ENCODE data around the gene XAGE5.
"Not testable (repeated sequence)": the region's sequence is repeated elsewhere in the genome, so short reads cannot be mapped to it uniquely, and the experiment has no call there.

The XAGE5 gene
- total RNA-seq: 0 reads per million in 2 donors

GRCh38 chrX:52811065-52811625 is at the start of gene XAGE5:
Gene XAGE5, plus strand, starts transcription at chrX:52811287. Its CDS starts 1,280 bp downstream, at chrX:52812567.
- no peak for DNase-seq

GRCh38 chrX:52765983-52766382 is 45.1 kb upstream of the XAGE5 start:
- DNase-seq: not testable (repeated sequence)

GRCh38 chrX:52773504-52773903 is 37.6 kb upstream of the XAGE5 start:
- DNase-seq: not testable (repeated sequence)

GRCh38 chrX:52797327-52797726 is 13.8 kb upstream of the XAGE5 start, which contains the start of gene SPANXN5:
Gene SPANXN5, minus strand, starts transcription at chrX:52797427. Its CDS starts 79 bp downstream, at chrX:52797348.
- DNase-seq: not testable (repeated sequence)

- DNase-seq: not testable (repeated sequence)
These were observed 6.2 kb upstream of the XAGE5 start for GRCh38 chrX:52804876-52805275.

- no peak for DNase-seq
These were observed 8.7 kb downstream of the XAGE5 start for GRCh38 chrX:52819788-52820187.

- no peak for DNase-seq
These were observed 10.1 kb downstream of the XAGE5 start for GRCh38 chrX:52821079-52821760.

GRCh38 chrX:52824608-52825007 is 13.5 kb downstream of the XAGE5 start:
- no peak for DNase-seq

GRCh38 chrX:52830551-52830950 is 19.5 kb downstream of the XAGE5 start:
- no peak for DNase-seq

GRCh38 chrX:52839137-52839536 is 28.1 kb downstream of the XAGE5 start:
- DNase-seq: no peak

- DNase-seq: not testable (repeated sequence)
These were observed 32.5 kb downstream of the XAGE5 start for GRCh38 chrX:52843619-52844018.

GRCh38 chrX:52852110-52852860 is 41.2 kb downstream of the XAGE5 start:
- DNase-seq: no peak

GRCh38 chrX:52856991-52857525 is 46.0 kb downstream of the XAGE5 start:
- DNase-seq: not testable (repeated sequence)

GRCh38 chrX:52865343-52865998 is 54.4 kb downstream of the XAGE5 start:
- no peak for DNase-seq

Data from activated gamma-delta T cell (primary cell).